GM08714 (cell line): ENCODE data around the gene PREPL.
"Not testable (repeated sequence)": the region's sequence is repeated elsewhere in the genome, so short reads cannot be mapped to it uniquely, and the experiment has no call there.

Experiments
- H3K4me3 ChIP-seq: fragments of 200-500 bp; sonication (Bioruptor generic); 2 replicates; pipeline ENCODE4 v1.5.1; 2014; ENCODE audit warnings: mild to moderate bottlenecking, low read length, inconsistent platforms
- ZNF274 ChIP-seq: IDR thresholded peaks from 2 replicates; pipeline ENCODE4 v1.6.1; 2012; ENCODE audit warnings: mild to moderate bottlenecking, low read depth, low read length

The PREPL gene

GRCh38 chr2:44328750-44329149 is 32.5 kb downstream of the PREPL start:
- no peak for TF ChIP-seq ZNF274
- no peak overlapping the region for H3K4me3 ChIP-seq

- no peak for TF ChIP-seq ZNF274
These were observed 34.6 kb downstream of the PREPL start for GRCh38 chr2:44326548-44327264.

GRCh38 chr2:44325897-44326296 is 35.4 kb downstream of the PREPL start:
- no peak overlapping the region for H3K4me3 ChIP-seq
- no peak for TF ChIP-seq ZNF274

More at GRCh38 chr2:44326548-44327264, 34.6 kb downstream of the PREPL start:
- no peak overlapping the region for H3K4me3 ChIP-seq

- TF ChIP-seq ZNF274: no peak
- H3K4me3 ChIP-seq: no peak overlapping the region
These were observed 36.3 kb downstream of the PREPL start for GRCh38 chr2:44324971-44325426.

- H3K4me3 ChIP-seq: no peak overlapping the region
- TF ChIP-seq ZNF274: no peak
These were observed 39.9 kb downstream of the PREPL start for GRCh38 chr2:44321360-44321759.

GRCh38 chr2:44320832-44321231 is 40.5 kb downstream of the PREPL start:
- no peak overlapping the region for H3K4me3 ChIP-seq
- no peak for TF ChIP-seq ZNF274

- no peak overlapping the region for H3K4me3 ChIP-seq
- no peak for TF ChIP-seq ZNF274
These were observed 45.3 kb downstream of the PREPL start for GRCh38 chr2:44315945-44316344.

- no peak overlapping the region for H3K4me3 ChIP-seq
- no peak for TF ChIP-seq ZNF274
These were observed 46.9 kb downstream of the PREPL start for GRCh38 chr2:44314362-44314761.

GRCh38 chr2:44310287-44310686 is 51.0 kb downstream of the PREPL start:
- TF ChIP-seq ZNF274: no peak
- no peak overlapping the region for H3K4me3 ChIP-seq

- no peak for TF ChIP-seq ZNF274
- no peak overlapping the region for H3K4me3 ChIP-seq
These were observed 55.4 kb downstream of the PREPL start for GRCh38 chr2:44305882-44306281.

- no peak for TF ChIP-seq ZNF274
- H3K4me3 ChIP-seq: no peak overlapping the region
These were observed 57.0 kb downstream of the PREPL start for GRCh38 chr2:44304258-44304657.

- not testable (repeated sequence) for H3K4me3 ChIP-seq
These were observed 57.5 kb downstream of the PREPL start for GRCh38 chr2:44303766-44304165.

- TF ChIP-seq ZNF274: no peak
- H3K4me3 ChIP-seq: no peak overlapping the region
These were observed 60.2 kb downstream of the PREPL start for GRCh38 chr2:44301111-44301510.

- H3K4me3 ChIP-seq: no peak overlapping the region
- TF ChIP-seq ZNF274: no peak
These were observed 61.7 kb downstream of the PREPL start for GRCh38 chr2:44299635-44300034.

GRCh38 chr2:44297431-44297830 is 63.9 kb downstream of the PREPL start:
- no peak overlapping the region for H3K4me3 ChIP-seq
- no peak for TF ChIP-seq ZNF274

- no peak for TF ChIP-seq ZNF274
- H3K4me3 ChIP-seq: no peak overlapping the region
These were observed 64.6 kb downstream of the PREPL start for GRCh38 chr2:44296653-44297052.
